ENCODE data around the gene CACNA1D. TPM values are rescaled to one million over a fixed set of nuclear protein-coding genes. Genes with fewer than 3 reads are reported as not detected.

Gene CACNA1D
- total RNA-seq, 1 experiment from 2014 or later = 0.24 TPM

DNA sequence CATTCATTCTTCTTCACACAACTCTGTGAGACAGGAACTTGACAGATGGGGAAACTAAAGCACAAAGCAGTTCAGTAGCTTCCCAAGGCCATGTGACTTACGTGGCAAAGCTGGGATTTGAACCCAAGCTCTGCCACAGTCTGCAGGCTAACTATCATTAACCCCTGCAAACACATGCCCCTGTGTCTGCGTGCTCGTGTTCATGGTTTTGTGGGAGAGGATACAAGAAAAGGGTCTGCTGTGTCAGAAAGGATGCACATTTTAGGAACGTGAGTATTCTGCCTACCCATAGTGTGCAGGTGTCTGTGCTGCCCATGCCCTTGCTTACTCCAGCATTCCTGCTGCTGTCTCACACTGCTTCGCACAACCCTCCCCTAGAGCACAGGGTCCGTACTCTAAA is 214.8 kb downstream of the CACNA1D start:
- in situ Hi-C loops (cut with HindIII; ENCODE audit: low pct_unique_long_range_greater_than_20kb, low sequenced_read_pairs) = no loop called here

DNA sequence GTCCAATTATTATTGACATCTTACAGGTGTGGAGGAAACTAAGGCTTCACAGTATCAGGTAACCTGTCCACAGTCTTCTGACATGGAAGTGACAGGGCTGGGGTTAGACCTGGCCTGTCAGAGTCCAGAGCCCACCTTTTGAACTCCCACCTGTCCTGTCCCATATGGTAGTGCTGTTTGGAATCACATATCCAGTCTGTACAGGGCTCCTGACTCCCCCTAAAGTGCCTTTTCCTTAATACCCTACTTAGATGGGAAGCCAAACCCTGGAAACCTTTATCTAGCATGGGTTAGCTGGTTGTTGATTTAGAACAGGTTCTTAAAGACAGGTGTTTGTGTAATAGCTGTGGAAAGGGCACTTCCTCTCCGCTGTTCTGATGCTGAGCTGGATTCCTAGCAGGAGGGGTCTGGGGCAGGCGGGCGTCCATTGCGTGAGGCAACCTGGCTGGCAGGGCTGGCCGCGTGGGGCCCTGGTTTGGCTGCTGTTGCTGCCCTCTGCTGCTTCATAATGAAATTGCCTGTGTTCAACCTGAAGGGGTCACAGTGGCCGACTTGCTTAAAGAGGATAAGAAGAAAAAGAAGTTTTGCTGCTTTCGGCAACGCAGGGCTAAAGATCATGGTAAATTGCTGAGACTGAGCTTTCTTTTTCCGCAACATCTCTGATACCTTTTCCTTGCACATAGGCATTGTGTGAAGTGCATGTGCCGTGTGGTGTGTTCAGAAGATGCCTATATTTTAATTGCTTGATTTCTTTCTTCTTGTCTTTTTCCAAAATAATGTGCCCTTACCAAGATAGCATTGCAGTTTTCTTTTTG is 215.7 kb downstream of the CACNA1D start:
- in situ Hi-C loops (cut with HindIII; ENCODE audit: low pct_unique_long_range_greater_than_20kb, low sequenced_read_pairs) = no loop called here
- peak; percentile 53 for DNase-seq (ENCODE audit: low read depth)

More for the DNA sequence above, 214.8 kb downstream of the CACNA1D start:
- DNase-seq (ENCODE audit: low read depth) = no peak

DNA sequence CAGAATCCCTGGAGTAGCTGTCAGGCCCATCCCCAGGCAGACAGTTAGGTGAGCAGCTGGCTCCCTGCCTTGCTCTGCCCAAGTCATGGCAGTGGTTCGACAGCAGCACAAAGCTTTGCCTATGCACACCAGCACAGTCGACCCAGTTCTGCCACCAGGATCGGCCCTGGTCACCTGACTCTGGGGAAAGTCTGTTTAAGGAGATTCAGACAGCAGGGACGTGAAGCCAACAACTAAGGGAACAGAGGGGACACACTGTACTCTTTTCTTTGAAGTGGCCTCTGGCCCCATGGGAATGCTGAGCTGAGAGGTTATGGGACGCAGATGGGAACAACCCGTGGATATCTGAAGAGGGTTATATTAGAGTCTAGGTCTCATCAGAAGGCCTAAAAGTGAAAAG is 217.0 kb downstream of the CACNA1D start:
- DNase-seq (ENCODE audit: low read depth) = no peak
- in situ Hi-C loops (cut with HindIII; ENCODE audit: low pct_unique_long_range_greater_than_20kb, low sequenced_read_pairs) = no loop called here

DNA sequence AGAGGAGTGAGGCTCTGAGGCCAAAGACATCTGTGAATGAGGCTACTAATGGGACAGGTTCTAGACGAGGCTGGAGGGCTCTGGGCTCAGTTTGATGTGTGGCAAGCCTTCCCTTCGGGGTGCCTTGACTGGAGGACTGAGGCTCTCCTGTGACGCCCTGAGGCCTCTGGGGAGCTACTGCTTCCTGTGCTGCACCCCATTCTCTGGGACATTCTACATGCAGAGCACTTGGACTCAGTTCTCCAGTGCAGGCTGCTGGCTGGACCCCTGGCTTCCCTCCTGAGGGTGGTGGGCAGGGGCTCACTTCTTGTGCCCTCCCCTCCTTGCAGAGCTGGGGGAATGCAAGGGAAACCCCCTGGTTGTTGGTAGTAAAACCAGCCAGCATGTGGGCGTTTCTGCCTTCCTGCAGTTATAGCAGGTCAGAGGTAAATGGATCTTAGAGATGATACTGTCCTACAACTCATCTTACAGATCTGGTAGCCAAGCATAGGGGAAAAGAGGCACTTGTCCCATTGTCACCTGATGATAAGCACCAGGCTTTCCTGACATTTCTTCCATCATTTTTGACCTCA is 218.5 kb downstream of the CACNA1D start:
- DNase-seq (ENCODE audit: low read depth) = no peak
- in situ Hi-C loops (cut with HindIII; ENCODE audit: low pct_unique_long_range_greater_than_20kb, low sequenced_read_pairs) = no loop called here

DNA sequence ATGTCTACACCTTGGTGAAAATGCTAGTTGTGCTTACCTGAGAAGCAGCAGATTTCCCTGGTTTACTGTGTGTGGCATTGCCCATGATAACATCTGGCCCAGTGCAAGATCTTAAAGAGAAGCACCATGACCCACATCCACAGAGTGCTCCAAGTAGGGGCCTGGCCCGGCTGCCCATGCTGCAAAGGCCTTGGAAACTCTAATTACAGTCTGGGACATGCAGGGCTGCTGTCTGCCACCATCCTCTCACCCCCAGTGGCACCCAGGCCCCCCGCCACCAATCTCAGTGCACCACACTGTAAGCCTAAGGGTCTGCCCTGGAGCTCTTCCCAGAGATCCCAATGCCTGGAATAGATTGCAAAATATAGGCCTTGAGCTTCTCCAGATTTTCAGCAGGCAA is 219.2 kb downstream of the CACNA1D start:
- in situ Hi-C loops (cut with HindIII; ENCODE audit: low pct_unique_long_range_greater_than_20kb, low sequenced_read_pairs) = no loop called here
- no peak for DNase-seq (ENCODE audit: low read depth)

DNA sequence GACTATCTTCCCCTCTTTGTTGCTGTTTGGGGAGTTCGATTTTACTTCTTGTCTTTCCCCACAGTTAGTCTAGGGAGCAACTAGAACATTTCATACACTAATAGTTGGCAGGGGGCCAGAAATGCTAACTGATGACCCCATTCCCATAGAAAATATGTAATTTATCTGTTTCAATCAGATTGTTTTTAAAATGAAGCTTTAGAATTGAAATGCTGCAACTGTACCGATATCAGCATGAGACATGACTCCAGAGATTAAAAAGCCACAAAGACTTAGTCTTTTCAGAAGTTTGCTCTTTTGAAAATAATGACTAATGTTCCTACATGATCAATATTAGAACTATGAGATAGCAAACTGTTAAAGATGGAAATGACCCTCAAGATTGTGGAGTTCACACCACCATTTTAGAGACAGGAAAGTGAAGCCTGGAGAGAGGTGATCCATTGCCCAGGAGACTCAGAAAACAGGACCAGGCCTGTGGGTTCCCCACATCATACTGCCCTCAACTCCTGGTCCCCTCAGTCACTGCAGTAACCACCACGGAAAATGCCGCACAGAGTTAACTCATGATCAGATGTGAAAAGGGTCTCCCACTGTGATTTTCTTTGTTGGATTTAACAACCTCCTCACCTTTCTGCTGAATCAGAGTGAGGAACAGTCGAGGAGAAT is 221.5 kb downstream of the CACNA1D start:
- in situ Hi-C loops (cut with HindIII; ENCODE audit: low pct_unique_long_range_greater_than_20kb, low sequenced_read_pairs) = no loop called here
- no peak for DNase-seq (ENCODE audit: low read depth)

DNA sequence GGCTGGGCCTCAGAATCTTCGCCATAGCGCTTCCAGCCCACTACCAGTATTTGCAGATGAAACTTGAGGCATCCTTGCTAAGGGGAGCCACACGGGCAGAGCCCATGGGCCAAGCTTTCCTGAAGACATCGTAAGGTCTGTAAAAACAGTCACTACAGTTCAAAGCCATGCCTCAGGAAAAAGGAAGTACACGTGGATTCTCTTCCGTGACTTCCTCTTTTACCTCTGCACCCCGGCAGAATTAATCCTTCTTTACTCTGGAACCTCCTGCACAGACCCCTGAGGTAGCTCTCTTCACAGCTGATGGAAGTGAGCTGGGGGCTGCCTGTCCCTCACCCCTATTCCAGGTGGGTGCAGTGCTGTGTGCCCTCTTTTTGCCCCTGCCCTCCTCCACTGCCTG is 222.6 kb downstream of the CACNA1D start:
- in situ Hi-C loops (cut with HindIII; ENCODE audit: low pct_unique_long_range_greater_than_20kb, low sequenced_read_pairs) = no loop called here
- no peak for DNase-seq (ENCODE audit: low read depth)

DNA sequence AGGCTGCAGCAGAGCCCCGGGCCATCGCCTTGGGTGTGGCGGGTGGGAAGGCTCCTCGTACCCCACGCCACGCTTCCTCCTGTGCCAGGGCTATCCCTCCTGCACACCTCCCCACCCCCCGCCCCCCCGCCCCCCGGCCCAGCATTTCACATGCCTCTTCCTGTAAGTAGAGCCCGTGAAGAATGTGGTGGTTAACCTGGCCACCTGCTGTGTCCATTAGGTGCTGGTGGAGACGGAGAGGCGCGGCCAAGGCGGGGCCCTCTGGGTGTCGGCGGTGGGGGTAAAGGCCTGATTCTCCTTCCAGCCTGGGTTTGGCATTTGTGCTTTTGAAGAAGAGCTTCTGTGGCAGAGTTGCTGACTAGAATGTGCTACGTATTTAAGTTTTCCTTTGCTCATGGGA is 224.1 kb downstream of the CACNA1D start:
- in situ Hi-C loops (cut with HindIII; ENCODE audit: low pct_unique_long_range_greater_than_20kb, low sequenced_read_pairs) = no loop called here
- no peak for DNase-seq (ENCODE audit: low read depth)

DNA sequence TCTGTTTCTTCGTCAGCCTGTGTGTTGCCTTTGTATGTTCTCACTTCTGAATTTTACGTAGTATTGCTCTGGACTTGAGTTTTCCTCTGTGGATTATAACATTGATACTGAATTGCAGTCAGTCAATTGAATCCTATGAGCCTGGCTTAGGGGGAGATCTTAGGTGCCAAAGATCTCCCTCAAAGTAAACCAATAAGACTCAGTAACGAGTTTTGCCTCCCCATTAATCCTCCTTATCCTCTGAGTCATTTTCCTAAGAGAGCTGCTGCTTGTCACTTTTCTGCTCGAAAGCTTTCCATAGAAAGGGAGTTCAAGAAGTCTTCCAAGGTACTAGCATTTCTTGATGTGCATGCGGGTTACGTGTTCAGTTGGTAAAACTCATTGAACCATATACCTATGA is 225.4 kb downstream of the CACNA1D start:
- no peak for DNase-seq (ENCODE audit: low read depth)
- in situ Hi-C loops (cut with HindIII; ENCODE audit: low pct_unique_long_range_greater_than_20kb, low sequenced_read_pairs) = no loop called here

DNA sequence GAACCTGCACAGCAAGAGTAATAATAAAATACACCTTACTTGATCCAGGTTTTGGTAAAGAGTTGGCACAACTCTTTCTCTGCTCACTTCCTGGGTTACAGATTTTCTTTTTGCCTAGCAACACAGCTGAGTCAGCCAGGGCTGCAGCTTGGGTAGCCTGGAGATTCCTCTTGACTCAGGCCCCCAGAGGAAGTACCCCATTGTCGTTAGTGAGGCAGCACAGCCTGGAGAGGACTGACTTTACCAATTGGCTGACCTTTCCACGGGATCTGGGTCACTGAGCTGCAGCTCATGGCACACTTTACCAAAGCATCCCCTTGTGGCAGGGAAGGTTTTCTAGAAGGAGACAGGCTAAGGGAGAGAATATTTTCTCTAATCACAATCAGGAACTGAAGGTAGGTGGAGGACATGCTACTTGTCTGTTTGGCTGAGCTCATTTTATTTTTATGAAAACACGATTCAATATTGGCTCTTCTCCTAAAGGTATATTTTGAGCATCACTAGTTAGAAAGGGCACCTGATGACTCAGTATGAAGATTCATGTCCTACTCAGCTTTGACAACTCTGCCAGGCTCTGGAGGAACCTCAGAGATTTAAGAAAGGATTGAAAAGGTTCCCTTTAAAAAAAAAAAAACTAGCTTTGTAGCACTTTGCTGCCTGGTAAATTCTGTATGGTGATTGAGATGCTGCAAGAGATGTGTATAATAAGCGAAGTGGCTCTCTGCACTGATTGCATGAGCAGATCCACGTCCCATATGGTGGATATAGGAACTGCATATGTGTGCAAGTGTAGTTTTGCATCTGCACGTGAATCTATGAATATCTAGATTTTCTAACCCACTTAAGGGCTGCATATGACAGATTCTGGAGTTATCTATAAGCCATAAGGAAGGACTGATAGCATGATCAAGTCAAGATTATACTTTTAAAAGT is 227.0 kb downstream of the CACNA1D start:
- DNase-seq (ENCODE audit: low read depth) = peak; percentile 30

DNA sequence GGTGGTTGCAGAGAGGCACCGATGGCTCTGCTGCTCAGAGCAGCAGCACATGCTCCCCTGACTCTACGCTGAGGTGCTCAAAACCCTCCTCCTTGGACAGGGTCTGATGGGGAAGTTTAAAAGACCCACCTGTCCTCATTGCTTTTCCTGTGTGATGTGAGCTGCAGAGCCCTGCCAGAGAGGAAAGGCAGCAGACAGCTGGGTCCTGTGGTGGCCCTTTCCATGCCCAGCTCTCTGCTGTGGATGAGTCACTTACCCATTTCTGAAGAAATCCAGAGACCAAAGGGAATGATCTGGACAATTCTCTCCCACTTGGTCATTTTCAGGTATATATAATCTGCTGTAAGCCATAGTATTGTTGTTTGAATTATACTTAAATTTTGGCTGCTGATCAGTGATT is 230.2 kb downstream of the CACNA1D start:
- no peak for DNase-seq (ENCODE audit: low read depth)
- in situ Hi-C loops (cut with HindIII; ENCODE audit: low pct_unique_long_range_greater_than_20kb, low sequenced_read_pairs) = no loop called here

More for the DNA sequence above, 227.0 kb downstream of the CACNA1D start:
- in situ Hi-C loops (cut with HindIII; ENCODE audit: low pct_unique_long_range_greater_than_20kb, low sequenced_read_pairs) = no loop called here

DNA sequence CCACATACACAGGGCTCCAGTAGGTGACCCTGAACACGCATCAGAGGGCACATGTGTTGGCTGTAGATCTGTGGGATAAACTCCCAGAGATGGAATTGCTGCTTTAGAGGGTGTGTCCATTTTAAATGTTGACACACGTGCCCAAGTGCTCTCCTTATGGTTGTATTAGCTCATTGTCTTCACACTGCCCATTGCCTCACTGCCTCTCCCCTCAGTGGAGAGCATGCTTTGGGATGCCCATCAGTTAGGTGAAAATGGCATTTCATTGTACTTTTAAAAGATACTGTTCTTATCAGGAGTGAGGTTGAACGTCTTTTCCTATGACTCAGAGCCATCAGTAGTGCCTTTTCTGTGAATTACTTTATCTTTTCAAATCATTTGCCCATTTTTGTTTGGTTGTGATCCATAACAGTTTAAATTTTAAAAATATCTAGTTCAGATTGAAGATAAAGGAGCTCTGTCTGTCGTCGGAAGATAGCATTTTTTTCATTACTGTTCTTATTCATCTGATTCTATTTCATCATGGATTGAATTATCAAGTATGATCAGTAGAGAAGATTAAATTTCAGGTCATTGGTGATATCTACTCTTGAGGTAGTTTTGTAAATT is 231.1 kb downstream of the CACNA1D start:
- in situ Hi-C loops (cut with HindIII; ENCODE audit: low pct_unique_long_range_greater_than_20kb, low sequenced_read_pairs) = no loop called here
- DNase-seq (ENCODE audit: low read depth) = no peak

DNA sequence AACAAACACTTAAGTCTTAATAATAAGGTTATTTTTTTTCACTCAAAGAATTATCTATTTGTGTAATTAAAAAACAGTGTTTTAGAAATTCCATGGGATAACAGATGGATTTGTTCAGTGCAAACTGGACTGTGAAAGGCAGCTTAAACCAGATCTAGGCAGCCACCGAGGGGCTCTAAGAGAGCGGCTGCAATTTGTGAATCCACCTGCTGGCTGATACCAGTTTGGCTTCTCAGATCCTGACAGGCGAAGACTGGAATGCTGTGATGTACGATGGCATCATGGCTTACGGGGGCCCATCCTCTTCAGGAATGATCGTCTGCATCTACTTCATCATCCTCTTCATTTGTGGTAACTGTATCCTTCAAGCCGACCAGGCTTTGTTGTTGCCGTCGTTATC is 232.2 kb downstream of the CACNA1D start:
- DNase-seq (ENCODE audit: low read depth) = no peak
- in situ Hi-C loops (cut with HindIII; ENCODE audit: low pct_unique_long_range_greater_than_20kb, low sequenced_read_pairs) = no loop called here

DNA sequence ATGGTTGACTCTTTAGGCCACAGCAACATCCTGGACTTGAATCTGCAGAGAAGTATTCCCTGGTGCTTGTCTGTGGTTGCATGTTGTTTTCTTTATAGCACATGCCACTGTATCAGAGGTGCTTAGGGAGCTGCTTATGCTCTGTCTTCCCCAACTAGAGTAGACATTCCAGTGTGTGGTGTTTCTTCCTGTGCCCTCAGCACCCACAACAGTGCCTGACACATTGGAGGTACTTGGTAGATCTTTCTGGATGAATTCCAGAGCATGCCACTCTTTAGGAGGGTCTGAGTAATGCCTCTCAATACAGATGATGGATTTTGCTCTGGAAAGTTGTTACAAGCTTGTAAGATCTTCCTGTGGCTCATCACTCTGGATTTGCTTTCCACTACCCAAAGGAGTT is 234.2 kb downstream of the CACNA1D start:
- in situ Hi-C loops (cut with HindIII; ENCODE audit: low pct_unique_long_range_greater_than_20kb, low sequenced_read_pairs) = no loop called here
- DNase-seq (ENCODE audit: low read depth) = no peak

DNA sequence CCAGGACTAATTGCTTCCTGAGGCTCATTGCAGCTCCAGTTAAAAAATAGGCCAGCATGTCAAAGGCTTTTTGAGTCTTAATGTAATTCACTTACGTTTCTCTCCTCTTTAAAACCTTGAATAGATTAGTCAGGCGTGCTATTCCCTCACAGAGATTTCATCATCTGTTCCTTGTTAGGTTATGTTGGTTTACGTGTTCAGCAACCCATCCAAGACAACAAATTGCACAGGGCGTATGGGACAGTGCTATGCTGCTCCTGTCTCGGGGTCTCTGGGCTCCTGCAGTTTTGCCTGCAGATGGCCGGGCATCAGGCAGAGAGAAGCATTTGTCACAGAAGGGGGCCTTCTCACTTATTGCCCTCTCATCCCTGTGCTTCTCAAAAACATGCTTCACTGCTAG is 234.7 kb downstream of the CACNA1D start:
- DNase-seq (ENCODE audit: low read depth) = no peak
- in situ Hi-C loops (cut with HindIII; ENCODE audit: low pct_unique_long_range_greater_than_20kb, low sequenced_read_pairs) = no loop called here

DNA sequence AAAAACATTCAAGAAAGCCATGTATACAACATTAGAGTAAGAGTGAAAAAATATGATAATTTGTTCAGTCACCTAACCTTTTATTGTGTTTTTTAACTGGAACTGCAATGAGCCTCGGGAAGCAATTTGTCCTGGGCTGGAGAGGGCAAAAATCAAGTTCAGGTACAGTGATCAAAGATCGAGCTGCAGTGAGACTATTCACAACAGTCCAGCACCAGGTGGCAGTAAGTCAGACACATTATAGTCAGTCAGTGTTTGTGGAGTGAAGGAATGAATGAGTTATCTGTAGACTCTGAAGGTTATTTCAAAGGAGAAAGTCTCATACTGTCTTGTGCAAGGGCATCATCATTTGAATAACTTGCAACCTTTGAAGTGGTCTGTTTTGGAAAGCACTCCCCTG is 235.2 kb downstream of the CACNA1D start:
- in situ Hi-C loops (cut with HindIII; ENCODE audit: low pct_unique_long_range_greater_than_20kb, low sequenced_read_pairs) = no loop called here
- DNase-seq (ENCODE audit: low read depth) = no peak

DNA sequence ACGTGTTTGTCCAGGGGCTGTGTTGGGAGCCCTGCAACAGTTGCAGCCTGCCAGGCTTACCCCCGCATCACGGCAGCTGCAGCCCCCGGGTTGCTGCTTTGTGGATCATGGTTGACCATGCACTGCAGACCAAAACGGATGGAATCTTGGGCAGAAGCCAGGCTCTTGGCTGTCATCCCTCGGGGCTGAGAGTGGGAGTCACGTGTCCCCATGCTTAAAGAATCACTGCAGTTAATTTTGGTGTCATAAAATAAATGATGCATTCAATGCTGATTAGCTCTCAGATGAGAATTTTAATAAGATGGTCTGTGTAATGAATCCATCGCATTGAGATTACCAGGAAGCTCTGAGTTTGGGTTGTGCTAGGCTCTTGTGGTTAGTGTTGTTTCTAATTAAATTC is 236.2 kb downstream of the CACNA1D start:
- no peak for DNase-seq (ENCODE audit: low read depth)
- in situ Hi-C loops (cut with HindIII; ENCODE audit: low pct_unique_long_range_greater_than_20kb, low sequenced_read_pairs) = no loop called here

DNA sequence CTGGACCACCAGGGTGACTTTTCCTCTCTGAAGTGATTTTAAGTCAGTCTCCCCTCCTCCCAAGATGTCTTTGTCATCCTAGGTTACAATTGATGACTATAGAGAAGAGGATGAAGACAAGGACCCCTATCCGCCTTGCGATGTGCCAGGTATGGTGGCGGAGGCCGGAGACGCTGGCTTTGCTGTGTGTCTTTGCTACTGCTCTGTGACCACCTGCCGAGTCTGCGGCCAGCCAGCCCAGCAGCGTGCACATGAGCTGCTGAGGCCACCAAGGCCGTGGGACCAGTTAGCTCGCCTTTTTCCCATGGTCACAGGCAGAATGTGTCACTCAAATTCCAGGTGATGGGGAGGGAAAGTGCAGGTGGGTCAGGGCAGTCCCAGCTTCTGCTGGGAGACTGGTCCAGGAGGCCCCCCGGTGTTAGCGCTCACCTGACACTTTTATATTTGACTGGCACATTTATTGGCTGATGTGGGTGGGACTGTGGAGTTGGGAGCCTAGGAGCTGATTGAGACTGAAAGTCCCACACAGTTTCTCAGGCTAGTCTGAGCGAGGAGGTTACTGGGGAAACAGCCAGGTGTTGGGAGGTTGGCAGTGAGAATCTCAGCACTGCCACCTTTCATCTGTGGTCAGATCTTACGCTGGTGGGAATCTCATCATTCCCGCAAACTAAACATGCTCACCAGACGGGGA is 237.7 kb downstream of the CACNA1D start:
- in situ Hi-C loops (cut with HindIII; ENCODE audit: low pct_unique_long_range_greater_than_20kb, low sequenced_read_pairs) = no loop called here
- DNase-seq (ENCODE audit: low read depth) = no peak

Data from Caki2 (cell line).